Measurements from ENCODE around the gene CDK11A. TPM values are rescaled to one million over a fixed set of nuclear protein-coding genes. Genes with fewer than 3 reads are reported as not detected.

The CDK11A gene
- total and polyA plus RNA-seq, 2 of the 8 experiments (the other 6 are each of a cell fraction or from before 2014, with no cell fraction given), result 15.0 to 45.6 TPM

- no peak overlapping the region for H3K56ac ChIP-seq (replicated peaks; ENCODE audit: insufficient read length, low read depth, low read length)
- no peaks in the 10 kb centered on the region for H3K9me3 ChIP-seq (ENCODE audit: insufficient read depth in 2 of 2, low read depth in 1 of 2, low read length in 1 of 2)
- peak overlapping the region; percentile 62; the same call in 1 of the 2 replicates for H2BK12ac ChIP-seq (ENCODE audit: low read depth, low read length)
- H3K23me2 ChIP-seq (ENCODE audit: low read depth, low read length), result no peaks in the 10 kb centered on the region
- 94% methylated on average over 39 of the region's 39 CpGs; no CpG with 5 or more reads in 1 of the 2 experiments for WGBS, 2 experiments (ENCODE audit: extremely low coverage in 1 of 2, insufficient coverage in 1 of 2, insufficient read length in 1 of 2, insufficient replicate concordance in 2 of 2, low coverage in 1 of 2, low lambda C conversion rate in 2 of 2, missing lambda C conversion rate in 1 of 2)
- H3K27me3 ChIP-seq (replicated peaks in 1 of 4; ENCODE audit: control insufficient read depth in 3 of 4, extremely low read depth in 1 of 4, insufficient read depth in 3 of 4, low read length in 3 of 4), result no peaks in the 10 kb centered on the region
- ChIA-PET POLR2A (ENCODE audit: partially characterized antibody) (interaction anchor here (1.1 to 1.4 kb wide), 3 partner anchors 9 to 12 kb away, joined by 4 to 5 read pairs (median 5); no protein-coding TSS in a partner anchor), CTCF (ENCODE audit: partially characterized antibody) (interaction anchor here (0.6 to 2.7 kb wide), 12 partner anchors 9 to 366 kb away, joined by 3 to 24 read pairs (median 4); partner anchors contain the start of gene CDK11A)
- H2AFZ ChIP-seq (ENCODE audit: low read length), result no peak overlapping the region
- H3K4me1 ChIP-seq (replicated peaks in 1 of 4; ENCODE audit: control insufficient read depth in 3 of 4, insufficient read depth in 4 of 4, low read length in 3 of 4), result peaks cover 0 to 14% (median 8%) of the 10 kb centered on the region in 4 experiments; a peak in 6 of 7 replicates
- FAIRE-seq, result no peak
- DNase-seq (ENCODE audit: low read depth in 1 of 2, low spot score in 2 of 2), result no peak
- no peaks in the 10 kb centered on the region; a peak in 1 of 8 replicates for H3K36me3 ChIP-seq (ENCODE audit: control insufficient read depth in 2 of 4, insufficient read depth in 4 of 4, low read length in 3 of 4)
- H3K4ac ChIP-seq (replicated peaks; ENCODE audit: insufficient read length, low read depth, low read length), result peak overlapping the region; percentile 23
- peak overlapping the region; percentile 2; the same call in 1 of the 2 replicates for H3K18ac ChIP-seq (ENCODE audit: extremely low read depth, low read length)
- H4K91ac ChIP-seq (replicated peaks; ENCODE audit: insufficient read length, low read length), result peak overlapping the region; percentile 46
- peak overlapping the region; percentile 84; the same call in 1 of the 2 replicates for H4K8ac ChIP-seq (ENCODE audit: extremely low read depth, insufficient read depth, low read length)
- no peak overlapping the region for H2BK120ac ChIP-seq (replicated peaks; ENCODE audit: low read depth, low read length)
- H3K4me2 ChIP-seq (ENCODE audit: insufficient read depth in 1 of 2, low read depth in 2 of 2, low read length in 2 of 2), result no peak overlapping the region
- no peak overlapping the region for H3K14ac ChIP-seq (ENCODE audit: insufficient read length)
- H2BK5ac ChIP-seq (ENCODE audit: low read depth, low read length), result peak overlapping the region; percentile 20; the same call in 1 of the 2 replicates
- peaks cover 5 to 17% of the 10 kb centered on the region in 2 experiments for H4K20me1 ChIP-seq (replicated peaks in 1 of 2; ENCODE audit: control insufficient read depth in 1 of 2, insufficient read depth in 2 of 2, low read length in 2 of 2)
- no peak overlapping the region for H3K23ac ChIP-seq (ENCODE audit: insufficient read length)
- H3K79me2 ChIP-seq (ENCODE audit: control insufficient read depth in 1 of 2, insufficient read depth in 2 of 2, low read length in 2 of 2), result peaks cover 4 to 43% of the 10 kb centered on the region in 2 experiments; a peak in 2 of 4 replicates
- H3K79me1 ChIP-seq (ENCODE audit: low read depth, low read length), result peaks cover 15% of the 10 kb centered on the region
- no peak overlapping the region for H2BK20ac ChIP-seq (ENCODE audit: low read length)
- no peak overlapping the region for H3K4me3 ChIP-seq (ENCODE audit: extremely low read depth in 1 of 4, insufficient read depth in 2 of 4, low read depth in 3 of 4, low read length in 4 of 4)
- peak overlapping the region; percentile 36 for H3K27ac ChIP-seq (ENCODE audit: low read depth, low read length)
- no peak overlapping the region for H4K5ac ChIP-seq (ENCODE audit: insufficient read length, low read depth, low read length)
- H2BK15ac ChIP-seq (ENCODE audit: low read length), result no peak overlapping the region
- no peak overlapping the region for H3K9ac ChIP-seq (replicated peaks in 1 of 4; ENCODE audit: extremely low read depth in 1 of 4, low read depth in 3 of 4, low read length in 3 of 4)
- no peak overlapping the region for H2AK5ac ChIP-seq (ENCODE audit: low read depth, low read length)
- TF ChIP-seq POLR2AphosphoS5 (IDR thresholded peaks at IDR 0.05; ENCODE audit: low read depth, low read length), result no peak
- TF ChIP-seq CTCF (IDR thresholded peaks at IDR 0.05; ENCODE audit: control extremely low read depth in 1 of 3, insufficient read depth in 1 of 3, low read depth in 1 of 3, low read length in 3 of 3), result no peak
- no peak for TF ChIP-seq GABPA (IDR thresholded peaks at IDR 0.05; ENCODE audit: borderline replicate concordance, insufficient read depth, low read length)
- no peak for TF ChIP-seq SAP30 (IDR thresholded peaks at IDR 0.05; ENCODE audit: insufficient read depth, insufficient replicate concordance, low read length)
- no peak for TF ChIP-seq EZH2 (IDR thresholded peaks at IDR 0.05; ENCODE audit: low read depth, low read length, severe bottlenecking)
- no peak for TF ChIP-seq TAF1 (IDR thresholded peaks at IDR 0.05; ENCODE audit: low read depth, low read length)
- no peak for TF ChIP-seq RAD21 (IDR thresholded peaks at IDR 0.05 in 1 of 2, conservative IDR thresholded peaks at IDR 0.05 in 1 of 2; ENCODE audit: low read depth in 2 of 2, low read length in 2 of 2)
These were observed 46.2 kb downstream of the CDK11A start for GRCh38 chr1:1677718-1678580.
